Endodermal cell (in vitro differentiated cells): Measurements from ENCODE around the gene TSPAN15. TPM values are rescaled to one million over a fixed set of nuclear protein-coding genes. Genes with fewer than 3 reads are reported as not detected.
A peak's percentile ranks its signal among the peaks of the same experiment; 100 is the strongest.

Experiments
- DNase-seq: peaks from one replicate; pipeline ENCODE4 v3.0.0-alpha.2; 2017
- H3K27ac ChIP-seq: 2 replicates; pipeline ENCODE4 v1.5.1; 2013; ENCODE audit warnings: mild to moderate bottlenecking, low read depth, low read length, moderate library complexity
- H3K27me3 ChIP-seq: 2 replicates; pipeline ENCODE4 v1.6.1; 2013; ENCODE audit warnings: mild to moderate bottlenecking, low read length, moderate library complexity; ENCODE audit not compliant: insufficient read depth, control insufficient read depth, poor library complexity, severe bottlenecking
- H3K36me3 ChIP-seq: 2 replicates; pipeline ENCODE4 v1.7.0; 2013; ENCODE audit warnings: mild to moderate bottlenecking, low read length, moderate library complexity; ENCODE audit not compliant: control insufficient read depth, insufficient read depth
- H3K4me1 ChIP-seq: one replicate; pipeline ENCODE4 v1.7.0; 2013; ENCODE audit warnings: low read length; ENCODE audit not compliant: control insufficient read depth, insufficient read depth
- H3K4me3 ChIP-seq: 2 replicates; pipeline ENCODE4 v1.5.1; 2013; ENCODE audit warnings: mild to moderate bottlenecking, low read length, moderate library complexity
- H3K9ac ChIP-seq: 2 replicates; pipeline ENCODE4 v1.6.1; 2013; ENCODE audit warnings: mild to moderate bottlenecking, low read length, moderate library complexity; ENCODE audit not compliant: poor library complexity, severe bottlenecking; ENCODE audit errors: extremely low read depth
- H3K9me3 ChIP-seq: 2 replicates; pipeline ENCODE4 v1.6.1; 2013; ENCODE audit warnings: mild to moderate bottlenecking, low read length, moderate library complexity; ENCODE audit not compliant: control insufficient read depth
- H3K27ac Mint-ChIP-seq: 2 replicates; pipeline ENCODE4 v1.8.0; 2020; ENCODE audit warnings: mixed read lengths
- H3K27me3 Mint-ChIP-seq: 2 replicates; pipeline ENCODE4 v1.8.0; 2021; ENCODE audit warnings: mild to moderate bottlenecking, mixed read lengths; ENCODE audit not compliant: insufficient read depth
- H3K36me3 Mint-ChIP-seq: 2 replicates; pipeline ENCODE4 v1.8.0; 2020; ENCODE audit warnings: low read depth, mixed read lengths
- H3K4me1 Mint-ChIP-seq: 2 replicates; pipeline ENCODE4 v1.8.0; 2020; ENCODE audit warnings: mixed read lengths
- H3K4me3 Mint-ChIP-seq: 2 replicates; pipeline ENCODE4 v1.8.0; 2020; ENCODE audit warnings: mild to moderate bottlenecking, moderate library complexity, mixed read lengths
- H3K9me3 Mint-ChIP-seq: 2 replicates; pipeline ENCODE4 v1.8.0; 2020; ENCODE audit warnings: mild to moderate bottlenecking, mixed read lengths
- WGBS, 2 experiments: methylation state at CpG; one replicate each; pipeline versions ENCODE4 v1.1.5 to v1.1.7; 2013; ENCODE audit warnings: missing lambda C conversion rate in 2 of 2, mixed read lengths in 1 of 2; ENCODE audit not compliant: insufficient coverage in 1 of 2, insufficient read length in 1 of 2; 5-methylcytosine and 5-hydroxymethylcytosine counted together
- total RNA-seq, 2 donors: library from RNA; stranded (reverse); fragmentation: NEBNext Ultra II Directional in 1 of 2; extraction: Animal tissue kit (Norgen Biotek cat#: 25700) in 1 of 2; gene quantifications; 2 replicates in 1 of 2; 3 replicates in 1 of 2; pipeline ENCODE4 v1.2.1, GENCODE V29; 2021
- TF ChIP-seq, protein P1 (sequence below): fragments of 200-600 bp; sonication (generic); conservative IDR thresholded peaks from 2 replicates; pipeline ENCODE4 v1.5.0; 2021; ENCODE audit warnings: antibody characterized with exemption, mild to moderate bottlenecking

Gene TSPAN15
- total RNA-seq, 2 donors from 2014 or later: 10.1 to 15.8 TPM

DNA sequence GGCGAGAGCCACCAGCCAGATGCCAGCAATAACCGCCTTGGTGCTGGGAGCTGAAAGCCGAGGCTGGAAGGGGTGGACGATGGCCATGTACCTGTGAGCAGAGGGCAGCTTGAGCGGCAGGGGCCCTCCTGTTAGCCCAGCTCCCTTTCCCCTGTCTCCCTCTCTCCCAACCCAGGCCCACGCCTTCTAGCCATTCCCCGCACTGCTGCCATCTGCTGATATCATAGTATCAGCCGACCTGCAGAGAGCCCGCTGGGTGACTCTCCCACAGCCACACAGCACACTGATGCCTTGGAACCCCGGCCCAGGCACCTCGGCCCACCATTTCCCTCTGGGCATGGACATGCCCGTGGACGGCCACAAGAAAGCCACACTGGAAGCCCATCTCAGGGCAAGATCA is 36.2 kb upstream of the TSPAN15 start:
- Histone ChIP-seq H3K9ac (no peak overlapping the region), H3K27me3 (no peaks in the 10 kb centered on the region), H3K9me3 (no peaks in the 10 kb centered on the region), H3K27ac (no peak overlapping the region), H3K36me3 (no peaks in the 10 kb centered on the region), H3K4me3 (no peak overlapping the region), H3K4me1 (no peaks in the 10 kb centered on the region)
- Mint-ChIP-seq H3K4me3 (no peak overlapping the region), H3K27me3 (peaks cover 7% of the 10 kb centered on the region), H3K9me3 (no peaks in the 10 kb centered on the region), H3K36me3 (no peaks in the 10 kb centered on the region), H3K4me1 (peaks cover 9% of the 10 kb centered on the region), H3K27ac (no peak overlapping the region)
- TF ChIP-seq, protein P1, sequence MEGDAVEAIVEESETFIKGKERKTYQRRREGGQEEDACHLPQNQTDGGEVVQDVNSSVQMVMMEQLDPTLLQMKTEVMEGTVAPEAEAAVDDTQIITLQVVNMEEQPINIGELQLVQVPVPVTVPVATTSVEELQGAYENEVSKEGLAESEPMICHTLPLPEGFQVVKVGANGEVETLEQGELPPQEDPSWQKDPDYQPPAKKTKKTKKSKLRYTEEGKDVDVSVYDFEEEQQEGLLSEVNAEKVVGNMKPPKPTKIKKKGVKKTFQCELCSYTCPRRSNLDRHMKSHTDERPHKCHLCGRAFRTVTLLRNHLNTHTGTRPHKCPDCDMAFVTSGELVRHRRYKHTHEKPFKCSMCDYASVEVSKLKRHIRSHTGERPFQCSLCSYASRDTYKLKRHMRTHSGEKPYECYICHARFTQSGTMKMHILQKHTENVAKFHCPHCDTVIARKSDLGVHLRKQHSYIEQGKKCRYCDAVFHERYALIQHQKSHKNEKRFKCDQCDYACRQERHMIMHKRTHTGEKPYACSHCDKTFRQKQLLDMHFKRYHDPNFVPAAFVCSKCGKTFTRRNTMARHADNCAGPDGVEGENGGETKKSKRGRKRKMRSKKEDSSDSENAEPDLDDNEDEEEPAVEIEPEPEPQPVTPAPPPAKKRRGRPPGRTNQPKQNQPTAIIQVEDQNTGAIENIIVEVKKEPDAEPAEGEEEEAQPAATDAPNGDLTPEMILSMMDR: no peak
- no peak for DNase-seq
- WGBS, 2 experiments: 83 to 88% methylated on average over 10 to 13 of the region's 13 CpGs

DNA sequence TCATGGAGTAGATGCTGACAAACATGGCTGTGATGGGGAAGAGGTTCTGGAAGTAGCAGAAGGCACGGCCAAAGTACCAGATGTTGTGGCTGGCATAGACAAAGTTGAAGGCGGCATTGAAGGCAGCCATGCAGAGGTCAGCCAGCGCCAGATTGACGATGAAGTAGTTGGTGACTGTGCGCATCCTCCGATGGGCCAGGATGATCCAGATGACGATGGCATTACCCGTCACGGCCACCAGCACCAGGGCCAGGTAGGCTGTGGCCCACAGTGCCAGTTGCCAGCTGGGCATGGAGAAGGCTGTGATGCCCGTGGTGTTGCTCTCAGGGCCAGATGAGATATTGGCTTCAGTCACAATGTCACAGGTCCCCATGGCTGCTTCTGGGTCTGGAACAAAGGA is 35.3 kb upstream of the TSPAN15 start:
- H3K27me3 Mint-ChIP-seq: peaks cover 4% of the 10 kb centered on the region
- Histone ChIP-seq H3K4me3 (no peak overlapping the region), H3K9me3 (no peaks in the 10 kb centered on the region), H3K36me3 (no peaks in the 10 kb centered on the region), H3K27me3 (no peaks in the 10 kb centered on the region), H3K4me1 (no peaks in the 10 kb centered on the region), H3K27ac (no peak overlapping the region), H3K9ac (no peak overlapping the region)
- DNase-seq: no peak
- H3K4me1 Mint-ChIP-seq: peaks cover 9% of the 10 kb centered on the region
- H3K9me3 Mint-ChIP-seq: no peaks in the 10 kb centered on the region
- TF ChIP-seq, protein P1: no peak
- no peak overlapping the region for H3K4me3 Mint-ChIP-seq
- 91 to 96% methylated on average over 10 of the region's 10 CpGs for WGBS, 2 experiments
- H3K36me3 Mint-ChIP-seq: no peaks in the 10 kb centered on the region
- H3K27ac Mint-ChIP-seq: no peak overlapping the region

DNA sequence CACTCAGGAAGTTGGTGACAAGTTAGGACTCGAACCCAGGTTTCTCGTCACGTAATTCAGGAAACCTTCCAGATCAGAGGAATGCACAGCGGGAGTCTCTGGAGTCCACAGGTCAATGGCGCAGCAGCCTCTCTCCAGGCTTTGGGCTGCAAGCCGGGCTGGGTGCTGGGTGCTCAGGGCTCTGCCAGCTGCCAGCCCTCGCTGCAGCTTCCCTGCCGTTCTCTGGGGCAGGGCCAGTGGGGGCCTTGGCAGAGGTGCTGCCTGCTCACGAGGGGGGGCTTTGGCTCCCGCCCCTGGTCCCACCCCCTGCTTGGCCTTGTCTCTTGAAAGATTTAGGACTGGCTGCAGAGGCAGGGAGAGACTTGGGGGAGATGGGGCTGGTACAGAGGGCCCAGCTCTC is 34.6 kb upstream of the TSPAN15 start, which contains the start of gene TACR2:
Gene TACR2 (minus strand): TSS at position 224 of the 400 bp plus-strand sequence. CDS start 595 bp downstream, outside the sequence.
- Histone ChIP-seq H3K4me1 (no peaks in the 10 kb centered on the region), H3K27me3 (no peaks in the 10 kb centered on the region), H3K36me3 (no peaks in the 10 kb centered on the region), H3K4me3 (no peak within 1 kb of the TSS), H3K9ac (no peak within 1 kb of the TSS), H3K9me3 (no peaks in the 10 kb centered on the region), H3K27ac (no peak within 1 kb of the TSS)
- peaks cover 4% of the 10 kb centered on the region for H3K27me3 Mint-ChIP-seq
- 90 to 97% methylated on average over 6 to 10 of the region's 10 CpGs for WGBS, 2 experiments
- no peak within 1 kb of the TSS for H3K4me3 Mint-ChIP-seq
- peaks cover 9% of the 10 kb centered on the region for H3K4me1 Mint-ChIP-seq
- TF ChIP-seq, protein P1: no peak
- H3K27ac Mint-ChIP-seq: peak within 1 kb of the TSS; percentile 33
- no peaks in the 10 kb centered on the region for H3K36me3 Mint-ChIP-seq
- no peaks in the 10 kb centered on the region for H3K9me3 Mint-ChIP-seq
- DNase-seq: no peak
